Right lobe of liver (tissue), 6 donors: ENCODE measurements around the gene FANCG. TPM values are rescaled to one million over a fixed set of nuclear protein-coding genes. Genes with fewer than 3 reads are reported as not detected.

Experiments
- ATAC-seq, 4 donors: fragments of 200-7000 bp; cut with Tn5 transposase; one replicate each; pipeline ENCODE4 v1.9.1; 2020; ENCODE audit warnings: mild to moderate bottlenecking in 4 of 4, moderate library complexity in 4 of 4
- DNase-seq, 3 donors: peaks; one replicate each; pipeline ENCODE4 v3.0.0-alpha.2; 2020
- H3K27ac ChIP-seq, 3 donors: fragments of 200-600 bp; one replicate each; pipeline ENCODE4 v1.8.0; 2022
- H3K27me3 ChIP-seq, 2 donors: fragments of 200-600 bp; one replicate each; pipeline ENCODE4 v1.8.0; 2022
- H3K36me3 ChIP-seq, 4 donors: fragments of 200-600 bp; sonication (generic) in 1 of 4; one replicate each; pipeline versions ENCODE4 v1.5.1 to v1.8.0; 2017 to 2022; ENCODE audit warnings: control low read depth in 1 of 4
- H3K4me1 ChIP-seq, 4 donors: fragments of 200-600 bp; sonication (generic) in 1 of 4; one replicate each; pipeline versions ENCODE4 v1.5.1 to v1.8.0; 2017 to 2022; ENCODE audit warnings: control low read depth in 1 of 4
- H3K4me3 ChIP-seq, 3 donors: fragments of 200-600 bp; one replicate each; pipeline ENCODE4 v1.8.0; 2022
- H3K9me3 ChIP-seq, 4 donors: fragments of 200-600 bp; sonication (generic) in 1 of 4; one replicate each; pipeline versions ENCODE4 v1.5.1 to v1.8.0; 2017 to 2022; ENCODE audit warnings: control low read depth in 1 of 4
- CTCF ChIP-seq, 4 donors: fragments of 200-600 bp in 3 of 4; fragments of 450-650 bp in 1 of 4; IDR thresholded peaks; one replicate each; pipeline versions ENCODE4 v1.5.1 to v1.8.0; 2016 to 2022; ENCODE audit warnings: antibody characterized with exemption in 4 of 4, mild to moderate bottlenecking in 2 of 4
- POLR2A ChIP-seq: fragments of 450-650 bp; IDR thresholded peaks from one replicate; pipeline ENCODE4 v1.6.1; 2017; ENCODE audit warnings: antibody characterized with exemption, mild to moderate bottlenecking
- WGBS: methylation state at CpG from one replicate; pipeline ENCODE4 v1.1.6; 2018; ENCODE audit warnings: low coverage, low lambda C conversion rate; ENCODE audit not compliant: insufficient coverage; ENCODE audit errors: missing lambda C conversion rate; 5-methylcytosine and 5-hydroxymethylcytosine counted together
- intact Hi-C, 2 donors: fragments of 100-400 bp; cut with DNase I; formaldehyde crosslinking; loops; one replicate each; pipeline versions ENCODE4 v1.11.2 to v1.14.1; 2022
- total RNA-seq, 6 experiments: library from RNA; depleted of rRNA in 2 of 6; stranded (reverse); fragments of >200 nt in 2 of 6; fragmentation: NEBNext Ultra II Directional in 3 of 6; extraction: Animal tissue kit (Norgen Biotek cat#: 25700) in 3 of 6; gene quantifications; one replicate each; pipeline versions ENCODE4 v1.1.0 to v1.2.4, GENCODE V29; 2016 to 2023
- donor health status: DM: no; HTN: yes; CAD: no.
- donor health status: DM: no; HTN: no; CAD: no.
- donor health status: DM: no; HTN: no; CAD: no.
- donor health status: DM: no; HTN: yes; CAD: no.
- donor health status: DM: no; HTN: yes; CAD: no.

The FANCG gene
- total RNA-seq, 6 experiments from 2014 or later: 2.9 to 7.1 (median 4.2) TPM

GRCh38 chr9:35107297-35108290 lies 27.9 kb upstream of the FANCG start:
- H3K9me3 ChIP-seq: no peaks in the 10 kb centered on the region
- ATAC-seq (no peak), DNase-seq (no peak)
- no peak overlapping the region for H3K4me3 ChIP-seq
- intact Hi-C loops: no loop called here
- WGBS: 100% methylated on average over 1 of the region's 18 CpGs
- H3K27me3 ChIP-seq: no peaks in the 10 kb centered on the region
- peaks cover 0 to 29% (median 14%) of the 10 kb centered on the region in 4 donors for H3K4me1 ChIP-seq
- no peak for TF ChIP-seq CTCF (IDR thresholded peaks at IDR 0.05)
- TF ChIP-seq POLR2A: no peak
- H3K27ac ChIP-seq: no peak overlapping the region
- H3K36me3 ChIP-seq: peaks cover 0 to 42% (median 12%) of the 10 kb centered on the region in 4 donors

GRCh38 chr9:35106343-35106730 lies 26.6 kb upstream of the FANCG start:
- Histone ChIP-seq H3K36me3 (peaks cover 0 to 45% (median 12%) of the 10 kb centered on the region in 4 donors), H3K9me3 (no peaks in the 10 kb centered on the region), H3K27ac (no peak overlapping the region), H3K27me3 (no peaks in the 10 kb centered on the region), H3K4me1 (peaks cover 0 to 30% (median 10%) of the 10 kb centered on the region in 4 donors), H3K4me3 (no peak overlapping the region)
- 93% methylated on average over 6 of the region's 7 CpGs for WGBS
- no peak for DNase-seq
- no peak for ATAC-seq
- TF ChIP-seq POLR2A (no peak), CTCF (IDR thresholded peaks at IDR 0.05) (no peak)
- intact Hi-C loops: no loop called here

GRCh38 chr9:35105571-35106342 lies 26.0 kb upstream of the FANCG start:
- ATAC-seq (no peak), DNase-seq (no peak)
- Histone ChIP-seq H3K9me3 (no peaks in the 10 kb centered on the region), H3K4me3 (no peak overlapping the region), H3K27me3 (no peaks in the 10 kb centered on the region), H3K27ac (no peak overlapping the region), H3K4me1 (peaks cover 0 to 26% (median 9%) of the 10 kb centered on the region in 4 donors), H3K36me3 (peaks cover 0 to 51% (median 12%) of the 10 kb centered on the region in 4 donors)
- 96% methylated on average over 4 of the region's 13 CpGs for WGBS
- no peak for TF ChIP-seq POLR2A
- TF ChIP-seq CTCF (IDR thresholded peaks at IDR 0.05): no peak
- intact Hi-C loops: no loop called here

GRCh38 chr9:35105126-35105525 lies 25.4 kb upstream of the FANCG start:
- ATAC-seq (no peak), DNase-seq (no peak)
- Histone ChIP-seq H3K27ac (no peak overlapping the region), H3K4me3 (no peak overlapping the region), H3K27me3 (no peaks in the 10 kb centered on the region), H3K36me3 (peaks cover 0 to 56% (median 15%) of the 10 kb centered on the region in 4 donors), H3K9me3 (no peaks in the 10 kb centered on the region), H3K4me1 (peaks cover 0 to 20% (median 6%) of the 10 kb centered on the region in 4 donors)
- intact Hi-C loops: no loop called here
- whole genome bisulfite sequencing: 85% methylated on average over 5 of the region's 12 CpGs
- TF ChIP-seq POLR2A (no peak), CTCF (IDR thresholded peaks at IDR 0.05) (no peak)
